HG02571 (cell line): ENCODE data around the gene UTP18.
"Not testable (repeated sequence)": the region's sequence is repeated elsewhere in the genome, so short reads cannot be mapped to it uniquely, and the experiment has no call there.

Source experiments
- ATAC-seq: cut with Tn5 transposase; IDR thresholded peaks from one replicate; pipeline ENCODE4 v1.9.1; 2021; ENCODE audit warnings: mild to moderate bottlenecking, moderate library complexity; ENCODE audit not compliant: unreplicated experiment

UTP18 gene

DNA sequence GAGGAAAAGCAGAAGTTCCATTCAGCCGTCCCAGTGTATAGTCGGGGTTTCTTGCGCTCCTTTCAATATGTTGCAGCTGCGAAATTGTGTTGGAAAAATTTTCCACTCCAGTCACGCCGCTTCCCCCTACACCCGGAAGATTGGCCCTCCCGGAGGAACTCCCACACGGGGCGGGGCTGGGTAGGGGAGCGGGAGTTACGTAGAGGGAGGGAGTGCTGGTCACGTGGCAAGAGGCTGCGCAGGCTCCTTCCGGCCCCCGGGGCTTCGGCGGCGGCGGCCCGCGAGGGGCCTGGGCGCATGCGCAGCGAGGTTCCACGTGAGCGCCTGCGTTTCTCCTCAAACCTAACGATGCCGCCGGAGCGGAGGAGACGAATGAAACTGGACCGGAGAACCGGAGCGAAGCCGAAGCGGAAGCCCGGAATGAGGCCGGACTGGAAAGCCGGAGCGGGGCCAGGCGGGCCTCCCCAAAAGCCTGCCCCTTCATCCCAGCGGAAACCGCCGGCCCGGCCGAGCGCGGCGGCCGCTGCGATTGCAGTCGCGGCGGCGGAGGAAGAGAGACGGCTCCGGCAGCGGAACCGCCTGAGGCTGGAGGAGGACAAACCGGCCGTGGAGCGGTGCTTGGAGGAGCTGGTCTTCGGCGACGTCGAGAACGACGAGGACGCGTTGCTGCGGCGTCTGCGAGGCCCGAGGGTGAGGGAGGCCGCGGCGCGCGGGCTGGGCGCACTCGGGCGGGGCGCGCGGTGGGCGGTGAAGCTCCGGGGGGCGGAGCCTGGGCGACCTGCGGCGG, at the start of gene UTP18:
TSS of gene UTP18 (plus strand) at position 310 of the 787 bp plus-strand sequence. CDS start at position 349, 39 bp downstream.
- peak; percentile 64 for ATAC-seq

DNA sequence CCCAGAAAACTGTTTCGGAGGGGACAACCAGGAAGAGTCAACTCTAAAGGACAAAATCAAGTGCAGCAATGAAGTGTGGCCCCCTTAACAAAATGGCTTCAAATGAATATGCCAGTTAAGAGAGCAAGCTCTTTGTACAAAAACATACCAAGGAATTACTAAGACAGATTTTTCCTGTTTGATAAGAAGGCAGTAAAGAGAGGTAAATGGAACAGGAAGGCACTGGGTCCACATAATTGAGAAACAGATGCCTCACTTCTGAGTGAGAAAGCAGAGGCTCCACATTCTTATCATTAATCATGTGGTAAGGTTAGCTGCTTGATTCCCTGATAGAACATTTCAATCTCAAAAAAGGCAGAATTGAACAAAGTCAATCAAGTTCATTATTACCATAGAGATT, 45.4 kb upstream of the UTP18 start:
- ATAC-seq = no peak

DNA sequence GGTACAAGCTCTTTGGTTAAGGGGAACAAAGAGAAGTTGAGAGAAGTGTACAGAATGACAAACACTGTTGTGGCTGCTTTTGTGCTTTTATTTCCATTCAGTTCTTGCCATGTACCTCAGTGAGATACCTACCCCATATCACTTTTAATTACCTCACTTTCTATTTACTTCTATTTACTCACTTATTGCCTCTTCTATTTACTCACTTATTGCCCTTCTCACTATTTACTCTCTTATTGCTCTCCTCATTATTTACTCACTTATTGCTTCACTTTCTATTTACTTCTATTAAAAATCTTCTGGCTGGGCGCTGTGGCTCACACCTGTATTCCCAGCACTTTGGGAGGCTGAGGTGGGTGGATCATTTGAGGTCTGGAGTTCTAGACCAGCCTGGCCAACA, 42.4 kb upstream of the UTP18 start:
- ATAC-seq = no peak

DNA sequence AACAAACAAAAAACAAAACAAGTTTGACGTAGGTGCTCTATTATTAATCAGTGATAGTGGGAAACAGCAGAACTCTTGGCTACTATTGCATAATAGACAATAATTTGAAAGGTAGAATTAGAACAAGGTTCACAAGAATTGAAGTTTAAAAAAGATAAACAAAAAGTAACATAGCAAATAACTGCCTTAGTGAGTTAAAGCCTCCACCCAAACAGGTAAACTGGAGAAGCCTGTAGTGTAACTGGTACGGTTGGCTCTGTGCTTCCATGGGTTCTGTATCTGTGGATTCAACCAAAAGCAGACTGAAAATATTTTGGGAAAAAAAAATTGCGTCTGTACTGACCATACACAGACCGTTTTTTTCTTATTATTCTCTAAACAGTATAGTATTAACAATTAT, 39.0 kb upstream of the UTP18 start:
- ATAC-seq = no peak

DNA sequence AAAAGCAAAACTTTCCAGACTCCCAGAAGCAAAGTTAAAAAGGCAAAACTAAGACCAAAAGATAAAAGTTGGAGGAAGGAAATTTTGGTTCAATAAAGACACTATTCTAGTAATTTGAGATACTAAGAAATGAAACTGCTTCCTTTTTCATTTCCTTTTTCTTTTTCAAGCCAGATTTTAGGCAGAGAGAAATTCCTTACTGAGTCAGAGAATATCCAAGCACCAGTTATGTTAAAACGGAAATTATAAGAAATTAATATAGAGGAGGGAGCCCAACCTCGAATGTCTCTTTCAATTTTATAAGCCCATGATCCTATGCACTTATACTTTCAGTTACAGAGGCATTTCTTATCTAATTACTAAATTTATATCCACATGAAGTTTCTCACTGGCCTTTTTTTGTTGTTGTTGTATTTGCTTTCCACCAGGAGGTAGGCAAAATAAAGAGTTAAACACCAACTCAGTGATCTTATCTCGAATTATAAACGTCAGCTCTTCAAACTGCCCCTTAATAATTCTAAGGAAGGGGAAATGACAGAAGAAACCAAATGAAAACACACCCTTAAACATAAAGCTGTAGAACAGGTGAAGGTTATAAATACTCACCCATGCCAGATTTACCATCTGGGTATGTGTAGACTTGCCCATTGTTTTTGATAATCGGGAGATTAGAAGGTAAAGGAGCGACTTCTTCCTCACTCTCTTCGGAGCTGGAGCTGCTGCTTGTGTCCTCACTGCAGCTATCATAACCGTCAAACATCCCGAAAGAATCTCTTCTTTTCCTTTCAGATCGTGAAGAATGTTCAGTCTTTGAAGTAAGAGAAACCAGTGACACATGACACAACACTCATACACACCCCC, 35.7 kb upstream of the UTP18 start:
- ATAC-seq = no peak

DNA sequence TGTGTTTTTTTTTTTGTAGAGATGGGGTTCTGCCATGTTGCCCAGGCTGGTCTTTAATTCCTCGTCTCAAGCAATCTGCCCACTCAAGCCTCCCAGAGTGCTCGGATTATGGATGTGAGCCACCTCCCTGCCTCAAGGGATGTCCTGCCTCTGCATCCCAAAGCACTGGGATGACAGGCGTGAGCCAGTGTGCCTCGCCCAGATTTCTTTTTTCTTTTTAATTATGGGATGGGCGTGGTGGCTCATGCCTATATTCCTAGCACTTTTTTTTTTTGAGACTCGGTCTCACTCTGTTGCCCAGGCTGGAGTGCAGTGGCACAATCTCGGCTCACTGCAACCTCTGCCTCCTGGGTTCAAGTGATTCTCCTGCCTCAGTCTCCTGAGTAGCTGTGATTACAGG, 34.8 kb upstream of the UTP18 start:
- ATAC-seq = not testable (repeated sequence)

DNA sequence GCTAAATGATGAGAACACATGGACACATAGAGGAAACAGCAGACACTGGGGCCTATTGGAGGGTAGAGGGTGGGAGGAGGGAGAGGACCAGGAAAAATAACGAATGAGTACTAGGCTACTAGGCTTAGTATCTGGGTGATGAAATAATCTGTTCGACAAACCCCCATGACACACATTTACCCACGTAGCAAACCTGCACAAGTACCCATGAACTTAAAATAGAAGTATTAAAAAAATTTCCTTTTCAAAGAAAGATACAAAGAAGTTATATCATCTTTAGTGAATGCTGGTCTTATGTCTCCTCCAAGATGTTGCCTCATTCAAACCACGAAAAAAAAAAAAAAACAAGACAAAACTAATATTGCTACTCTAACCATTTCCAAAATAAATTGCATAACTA, 32.2 kb upstream of the UTP18 start:
- no peak for ATAC-seq

DNA sequence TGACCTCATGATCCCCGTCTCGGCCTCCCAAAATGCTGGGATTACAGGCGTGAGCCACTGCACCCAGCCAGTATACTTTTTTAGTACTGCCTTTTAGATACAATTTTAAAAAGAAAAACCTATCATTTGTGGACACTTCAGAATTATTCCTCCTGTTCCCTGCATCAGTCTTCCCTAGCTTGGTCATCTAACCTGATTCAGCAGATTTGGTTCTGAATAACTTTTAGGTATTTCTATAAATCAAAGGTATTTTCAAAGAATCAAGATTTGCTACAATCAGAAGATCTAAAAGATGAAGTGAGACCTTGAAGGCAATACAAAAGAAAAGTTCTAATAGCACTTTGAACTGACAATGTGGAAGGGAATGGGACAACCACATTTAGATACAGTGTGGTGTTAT, 30.5 kb upstream of the UTP18 start:
- ATAC-seq = no peak

DNA sequence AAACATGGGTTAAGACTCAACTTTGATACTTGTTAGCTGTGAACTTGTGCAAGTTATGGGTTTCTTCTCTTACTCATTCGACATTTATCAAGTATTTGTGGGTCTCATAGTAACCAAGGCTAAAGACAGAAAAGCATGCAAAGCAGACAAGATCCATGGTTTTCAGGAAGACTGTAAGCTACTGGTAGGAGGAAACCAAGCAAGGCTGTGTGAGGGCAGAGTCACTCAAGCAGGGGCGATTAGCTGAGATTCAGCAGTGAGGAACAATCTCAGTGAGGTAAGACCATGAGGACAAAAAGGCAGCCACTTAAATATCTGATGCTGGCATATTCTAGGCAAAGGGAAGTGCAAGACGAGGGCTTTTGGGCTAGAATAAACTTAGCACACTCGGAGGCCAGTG, 30.0 kb upstream of the UTP18 start:
- no peak for ATAC-seq

DNA sequence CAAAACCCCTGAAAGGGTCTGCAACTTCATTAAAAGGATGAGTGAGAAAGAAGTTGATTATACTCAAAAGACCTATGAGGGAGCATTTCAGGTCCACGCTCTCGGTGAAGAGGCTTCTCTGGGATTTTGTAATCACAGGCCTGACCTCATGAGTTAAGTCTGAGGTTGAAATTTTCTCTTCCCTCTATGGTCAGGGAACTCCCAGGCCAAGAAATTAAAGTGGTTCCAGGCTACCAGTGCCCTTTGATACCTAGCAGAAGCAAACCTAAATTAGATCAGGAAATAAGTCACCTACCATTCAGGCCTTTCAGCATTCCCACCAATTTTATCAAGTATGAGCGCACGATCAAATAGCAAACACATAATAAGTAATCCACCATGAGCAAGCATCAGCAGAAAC, 28.3 kb upstream of the UTP18 start:
- no peak for ATAC-seq

DNA sequence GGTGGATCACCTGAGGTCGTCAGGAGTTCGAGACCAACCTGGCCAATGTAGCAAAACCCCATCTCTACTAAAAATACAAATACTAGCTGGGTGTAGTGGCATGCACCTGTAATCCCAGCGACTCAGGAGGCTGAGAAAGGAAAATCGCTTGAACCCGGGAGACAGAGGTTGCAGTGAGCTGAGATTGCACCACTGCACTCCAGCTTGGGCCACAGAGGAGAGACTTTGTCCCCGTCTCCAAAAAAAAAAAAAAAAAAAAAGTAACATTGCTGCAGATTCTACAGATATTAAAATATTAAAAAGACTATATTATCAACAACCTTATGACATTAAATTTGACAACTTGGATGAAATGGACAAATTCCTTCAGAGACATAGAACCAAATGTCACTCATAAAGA, 26.2 kb upstream of the UTP18 start:
- ATAC-seq = no peak

DNA sequence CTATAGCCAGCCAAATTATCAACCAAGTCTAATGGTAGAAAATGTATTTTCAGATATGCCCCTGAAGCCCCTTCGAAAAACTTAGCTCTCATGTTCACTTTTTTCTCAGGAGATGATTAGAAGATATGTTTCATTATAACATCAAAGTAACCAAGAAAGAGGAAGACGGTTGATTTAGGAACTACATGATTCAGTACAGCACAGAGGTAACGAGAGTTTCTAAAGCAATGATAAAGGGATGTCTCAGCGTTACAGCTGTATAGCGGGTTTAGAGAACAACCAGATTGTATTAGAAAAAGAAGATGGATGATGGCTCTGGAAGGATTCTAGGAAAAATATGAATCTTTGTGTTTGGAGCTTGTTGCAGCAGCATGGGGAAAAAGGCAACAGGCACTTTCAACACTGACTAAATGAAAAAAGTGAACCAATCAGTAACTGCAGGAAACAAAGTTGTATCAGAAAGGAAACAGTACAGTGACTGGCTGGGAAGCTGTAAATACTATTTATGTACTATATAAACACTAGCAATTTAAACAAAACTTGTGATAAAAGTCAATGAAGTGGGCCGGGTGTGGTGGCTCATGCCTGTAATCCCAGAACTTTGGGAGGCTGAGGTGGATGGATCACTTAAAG, 22.0 kb upstream of the UTP18 start:
- ATAC-seq = no peak

DNA sequence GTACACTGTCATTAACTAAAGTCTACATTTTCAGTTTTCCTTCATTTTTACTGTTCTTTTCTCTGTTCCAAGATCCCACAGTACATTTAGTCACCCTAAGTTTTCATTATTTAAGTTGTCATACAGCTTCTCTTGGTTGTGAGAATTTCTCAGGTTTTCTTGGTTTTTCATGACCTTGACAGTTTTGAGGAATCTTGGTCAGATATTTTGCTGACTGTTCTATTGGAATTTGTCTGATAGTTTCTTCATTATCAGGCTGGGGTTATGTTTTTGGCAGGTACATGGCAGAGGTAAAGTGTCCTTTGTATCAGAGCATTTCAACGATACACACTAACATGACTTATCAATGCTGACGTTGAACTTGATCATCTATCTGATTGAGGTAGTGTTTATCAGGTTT, 20.1 kb upstream of the UTP18 start:
- ATAC-seq = no peak

DNA sequence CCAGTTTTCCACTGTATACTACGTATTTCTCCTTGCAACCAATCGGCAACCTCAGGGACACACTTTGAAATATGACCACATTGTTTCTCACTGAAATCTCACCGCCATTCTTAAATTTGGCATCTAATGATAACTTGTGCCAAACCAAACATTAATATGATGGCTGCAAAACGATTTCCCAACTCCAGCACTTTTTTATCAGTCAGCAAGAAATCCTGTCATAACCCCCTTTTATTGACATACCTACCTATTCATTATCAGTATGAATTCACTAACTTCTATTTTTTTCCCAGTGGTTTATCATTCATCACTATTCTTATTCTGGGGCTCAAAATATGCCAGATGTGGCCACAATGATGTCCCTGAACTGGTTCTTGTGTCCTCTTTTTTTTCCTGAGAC, 16.3 kb upstream of the UTP18 start:
- ATAC-seq = no peak

DNA sequence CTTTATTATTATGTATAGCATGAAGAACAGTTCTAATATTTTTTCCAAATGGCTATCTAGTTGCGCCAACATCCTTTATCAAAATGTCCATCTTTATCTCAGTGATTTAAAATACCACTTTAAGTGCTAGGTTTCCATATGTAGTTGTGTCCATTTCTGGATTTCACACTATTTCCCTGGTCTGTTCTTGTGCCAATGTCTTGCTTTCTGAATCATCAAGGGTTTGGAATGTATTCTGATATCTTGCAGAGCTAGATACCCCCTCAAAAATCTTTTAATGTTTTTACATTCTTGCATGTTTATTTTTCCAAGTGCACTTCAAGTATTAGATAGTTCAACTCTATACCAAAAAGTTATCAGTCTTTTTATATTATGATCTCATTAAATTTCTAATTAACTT, 14.8 kb upstream of the UTP18 start:
- no peak for ATAC-seq

DNA sequence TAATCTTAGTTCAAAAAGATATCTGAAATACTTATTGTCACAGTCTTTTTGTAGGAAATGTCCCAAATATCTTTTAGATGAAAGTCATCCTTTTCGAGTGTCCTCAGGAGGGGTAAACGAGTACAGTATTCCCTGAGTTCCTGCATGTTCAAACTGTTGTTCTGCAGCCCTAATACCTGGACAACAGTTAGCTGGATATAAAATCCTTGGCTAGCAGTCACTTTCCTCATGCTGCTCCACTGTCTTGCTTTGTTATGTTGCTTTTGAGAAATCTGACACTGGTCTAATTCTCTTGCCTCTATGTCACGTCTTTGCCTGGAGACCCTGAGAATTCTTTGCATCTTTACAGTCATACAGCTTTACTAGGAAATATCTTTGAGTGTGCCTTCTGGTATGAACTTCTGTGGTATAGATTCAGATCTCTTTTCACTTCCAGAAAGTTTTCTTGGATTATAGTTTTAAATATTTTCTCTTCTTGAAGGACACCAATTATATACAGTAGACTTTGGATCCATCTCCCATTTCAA, 10.0 kb upstream of the UTP18 start:
- no peak for ATAC-seq

DNA sequence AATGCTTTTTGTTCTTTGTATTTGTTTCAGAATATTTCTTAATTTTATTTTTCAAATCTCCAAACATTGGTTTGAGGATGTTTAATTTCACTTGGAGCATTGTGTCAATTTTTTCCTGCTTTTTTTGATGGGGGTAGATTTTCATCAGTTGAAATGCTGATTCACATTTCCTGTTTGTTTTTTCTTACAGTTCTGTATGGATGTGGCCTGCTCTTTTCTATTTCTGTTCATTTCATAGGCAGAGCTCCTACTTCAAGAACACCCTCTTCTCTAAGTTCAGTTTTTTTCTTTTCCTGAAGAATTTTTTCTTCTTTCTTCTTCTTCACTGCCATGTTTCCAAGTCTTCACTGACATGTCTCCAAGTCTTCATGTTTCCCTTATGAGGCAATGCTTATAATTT, 9.3 kb upstream of the UTP18 start:
- ATAC-seq = no peak

DNA sequence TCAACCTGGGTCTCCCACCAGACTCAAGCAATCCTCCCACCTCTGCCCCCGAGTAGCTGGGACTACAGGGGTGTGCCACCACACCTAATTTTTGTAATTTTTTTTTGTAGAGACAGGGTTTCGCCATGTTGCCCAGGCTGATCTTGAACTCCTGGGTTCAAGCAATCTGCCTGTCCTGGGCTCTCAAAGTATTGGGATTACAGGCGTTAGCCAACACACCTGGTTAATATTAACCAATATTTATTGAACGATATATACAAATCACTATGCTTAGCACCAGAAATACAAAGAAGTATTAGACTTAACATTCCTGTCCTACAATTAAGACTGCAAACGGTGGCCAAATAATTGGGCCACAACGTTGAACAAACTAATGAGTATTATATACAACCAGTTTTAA, 4.7 kb upstream of the UTP18 start:
- ATAC-seq = no peak

DNA sequence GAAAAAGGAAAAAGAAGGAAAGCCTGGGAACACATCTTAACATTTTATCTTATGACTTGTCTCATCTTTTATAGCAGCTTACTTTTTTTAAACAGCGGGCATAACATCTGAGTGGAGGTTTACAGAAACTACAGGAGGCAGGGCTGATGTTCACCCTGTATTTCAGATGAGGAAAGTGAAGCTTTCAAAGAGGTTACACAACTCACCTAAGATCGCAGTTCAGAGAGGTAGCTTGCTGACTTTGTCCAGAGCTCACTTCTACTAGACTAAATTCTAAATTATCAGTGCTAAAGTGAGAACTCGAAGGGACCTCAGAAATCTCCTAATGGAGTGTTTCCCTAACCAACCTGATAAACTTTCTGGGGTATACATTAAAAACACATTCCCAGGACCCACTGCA, 4.2 kb upstream of the UTP18 start:
- no peak for ATAC-seq

DNA sequence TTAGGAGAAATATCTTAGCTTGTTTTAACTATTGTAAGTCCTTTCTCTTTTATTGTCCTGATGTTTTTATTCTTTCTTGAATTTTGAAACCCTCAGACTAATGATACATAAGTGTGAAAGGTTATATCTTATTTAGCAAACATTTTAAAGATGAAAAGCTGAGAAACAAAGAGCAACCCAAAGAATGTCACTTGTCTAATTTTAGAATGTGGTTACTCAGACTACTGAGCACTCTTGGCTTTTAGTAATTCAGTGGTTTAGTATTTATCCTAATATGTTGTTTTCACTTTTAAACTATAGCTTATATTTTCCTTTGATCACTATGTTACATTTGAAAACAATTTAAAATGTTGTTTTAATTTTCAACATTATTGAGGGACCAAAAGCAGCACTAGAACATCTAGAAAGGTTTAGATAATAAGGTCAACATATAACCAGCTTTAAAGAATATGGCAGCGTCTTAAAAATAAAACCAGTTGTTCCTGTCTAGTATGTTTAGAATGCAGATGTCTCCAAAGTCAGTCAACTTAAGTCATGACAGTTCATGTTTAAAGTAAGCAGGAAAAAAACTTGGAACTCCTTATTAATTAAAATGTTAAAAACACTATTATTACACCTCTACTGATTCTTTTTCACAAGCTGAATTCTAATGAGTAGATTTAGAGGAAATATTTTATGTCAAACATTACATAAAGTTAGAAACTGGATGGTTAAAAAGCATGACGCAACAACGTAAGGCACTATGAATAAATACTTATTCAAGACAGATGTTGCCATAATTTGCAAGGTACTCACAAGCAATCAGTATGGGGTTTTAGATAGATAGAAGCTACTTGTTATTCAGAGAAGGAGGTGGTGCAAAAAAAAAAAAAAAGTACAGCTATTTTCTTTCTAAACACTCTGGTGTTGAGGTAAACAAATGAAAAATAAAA, 2.9 kb upstream of the UTP18 start:
- ATAC-seq = no peak
